ENCODE data around the gene PCBD2. TPM values are rescaled to one million over a fixed set of nuclear protein-coding genes. Genes with fewer than 3 reads are reported as not detected.

PCBD2 gene
- polyA plus RNA-seq, 2 of the 4 experiments (the other 2 are of a cell fraction): 9.5 to 13.6 TPM

DNA sequence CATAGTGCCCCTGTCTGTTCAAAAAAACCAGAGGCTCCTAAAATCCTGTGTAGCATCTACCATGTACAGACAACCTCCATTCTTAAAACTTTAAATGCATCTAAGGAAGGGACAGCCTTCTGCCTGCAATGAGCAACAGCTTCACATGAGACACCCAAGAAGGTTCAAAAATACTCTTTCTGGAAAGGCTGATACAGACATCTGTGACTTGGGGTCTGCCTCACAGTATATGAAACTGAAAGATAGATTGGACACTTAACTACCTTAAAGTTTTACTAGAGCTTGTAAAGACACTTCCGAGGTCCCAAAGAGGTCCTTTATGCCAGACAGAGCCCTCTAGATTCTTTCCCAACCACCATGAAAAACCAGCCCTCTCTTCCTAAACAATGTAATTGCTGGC is 34.6 kb downstream of the PCBD2 start:
- no peak for FAIRE-seq
- CTCF ChIA-PET: interaction anchor here (0.7 to 1.2 kb wide), 3 partner anchors 10 to 254 kb away, joined by 3 read pairs; no protein-coding TSS in a partner anchor

DNA sequence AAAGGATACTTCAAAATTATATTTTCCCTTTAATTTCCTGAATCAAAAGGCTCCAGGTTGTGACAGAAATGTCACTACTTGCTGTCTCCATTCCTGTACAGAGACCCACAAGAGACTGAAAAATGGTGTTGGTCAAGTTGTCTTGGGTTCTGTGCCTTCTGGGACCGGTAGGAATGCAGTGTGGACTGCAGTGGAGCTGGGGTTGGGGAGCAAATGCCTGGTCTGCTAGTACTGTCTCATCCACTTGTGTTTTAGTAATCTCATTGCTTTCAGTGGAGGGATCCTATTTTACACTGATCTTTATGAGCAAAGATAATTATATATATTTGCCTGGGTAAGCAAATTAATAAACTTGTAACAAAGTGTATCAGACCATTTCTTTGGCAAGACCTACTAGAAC is 38.6 kb downstream of the PCBD2 start:
- no peak for DNase-seq (ENCODE audit: low read depth in 1 of 2, low spot score in 1 of 2)
- H3K9me3 ChIP-seq: no peaks in the 10 kb centered on the region
- H3K27ac ChIP-seq: no peak overlapping the region
- CTCF ChIA-PET: no interaction called here
- TF ChIP-seq, protein P1, sequence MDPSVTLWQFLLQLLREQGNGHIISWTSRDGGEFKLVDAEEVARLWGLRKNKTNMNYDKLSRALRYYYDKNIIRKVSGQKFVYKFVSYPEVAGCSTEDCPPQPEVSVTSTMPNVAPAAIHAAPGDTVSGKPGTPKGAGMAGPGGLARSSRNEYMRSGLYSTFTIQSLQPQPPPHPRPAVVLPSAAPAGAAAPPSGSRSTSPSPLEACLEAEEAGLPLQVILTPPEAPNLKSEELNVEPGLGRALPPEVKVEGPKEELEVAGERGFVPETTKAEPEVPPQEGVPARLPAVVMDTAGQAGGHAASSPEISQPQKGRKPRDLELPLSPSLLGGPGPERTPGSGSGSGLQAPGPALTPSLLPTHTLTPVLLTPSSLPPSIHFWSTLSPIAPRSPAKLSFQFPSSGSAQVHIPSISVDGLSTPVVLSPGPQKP (IDR thresholded peaks at IDR 0.05; ENCODE audit: low read depth, low read length): no peak
- no peak for TF ChIP-seq POLR2AphosphoS2 (conservative IDR thresholded peaks at IDR 0.05; ENCODE audit: low read length)
- no peak for TF ChIP-seq RCOR1 (IDR thresholded peaks at IDR 0.05; ENCODE audit: low read depth, low read length)
- TF ChIP-seq CEBPB (IDR thresholded peaks at IDR 0.05): no peak
- TF ChIP-seq NFE2L2 (conservative IDR thresholded peaks at IDR 0.05; ENCODE audit: low read length): no peak
- TF ChIP-seq, protein P2, sequence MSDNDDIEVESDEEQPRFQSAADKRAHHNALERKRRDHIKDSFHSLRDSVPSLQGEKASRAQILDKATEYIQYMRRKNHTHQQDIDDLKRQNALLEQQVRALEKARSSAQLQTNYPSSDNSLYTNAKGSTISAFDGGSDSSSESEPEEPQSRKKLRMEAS (IDR thresholded peaks at IDR 0.05): no peak
- peak; percentile 26 for TF ChIP-seq MAFK (IDR thresholded peaks at IDR 0.05; ENCODE audit: partially characterized antibody)
- no peak for ATAC-seq
- FAIRE-seq: no peak
- POLR2A ChIA-PET: no interaction called here
- no peak overlapping the region for H3K4me2 ChIP-seq
- 76% methylated on average over 1 of the region's 1 CpG for WGBS (ENCODE audit: missing lambda C conversion rate)
- no peak overlapping the region for H3K4me3 ChIP-seq
- H3K4me1 ChIP-seq: no peaks in the 10 kb centered on the region

More for the DNA sequence above, 34.6 kb downstream of the PCBD2 start:
- DNase-seq (ENCODE audit: low read depth in 1 of 2, low spot score in 1 of 2): no peak
- POLR2A ChIA-PET: no interaction called here
- H3K4me3 ChIP-seq: no peak overlapping the region
- H3K4me1 ChIP-seq: no peaks in the 10 kb centered on the region
- ATAC-seq: no peak
- H3K4me2 ChIP-seq: no peak overlapping the region
- 96% methylated on average over 1 of the region's 1 CpG for WGBS (ENCODE audit: missing lambda C conversion rate)
- no peaks in the 10 kb centered on the region for H3K9me3 ChIP-seq
- TF ChIP-seq HOXB5 (CRISPR knock-in tag; IDR thresholded peaks at IDR 0.05): no peak
- TF ChIP-seq RCOR1 (IDR thresholded peaks at IDR 0.05; ENCODE audit: low read depth, low read length): no peak
- no peak for TF ChIP-seq SREBF2 (IDR thresholded peaks at IDR 0.05)
- TF ChIP-seq TFCP2L1 (CRISPR knock-in tag; IDR thresholded peaks at IDR 0.05): no peak
- no peak for TF ChIP-seq RFX5 (IDR thresholded peaks at IDR 0.05)
- no peak overlapping the region for H3K27ac ChIP-seq

DNA sequence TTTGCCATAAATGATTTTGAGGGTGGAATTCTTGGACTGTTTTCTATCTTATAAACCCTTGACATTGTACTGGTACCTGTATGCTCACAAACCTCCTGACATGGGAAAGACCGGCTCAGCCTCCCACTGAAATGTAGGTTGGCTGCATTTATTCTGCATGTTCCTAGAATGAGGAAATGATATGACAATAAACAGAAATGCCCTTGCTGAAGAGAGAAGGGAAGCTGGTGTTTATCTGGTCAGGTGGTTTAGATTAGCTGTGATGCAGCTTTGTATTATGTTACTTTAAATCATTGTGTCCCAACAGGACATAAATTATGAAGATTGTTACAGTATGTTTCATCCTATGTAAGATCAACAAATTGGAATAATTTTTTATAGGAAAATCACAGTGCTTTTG is 39.7 kb downstream of the PCBD2 start:
- DNase-seq (ENCODE audit: low read depth in 1 of 2, low spot score in 1 of 2): no peak
- no peak overlapping the region for H3K4me2 ChIP-seq
- WGBS (ENCODE audit: missing lambda C conversion rate): 93% methylated on average over 1 of the region's 1 CpG
- no peak for ATAC-seq
- ChIA-PET CTCF (interaction anchor here (0.7 to 2.2 kb wide), 3 partner anchors 7 to 247 kb away, joined by 3 to 7 read pairs (median 3); no protein-coding TSS in a partner anchor), POLR2A (no interaction called here)
- H3K27ac ChIP-seq: no peak overlapping the region
- TF ChIP-seq MAZ (IDR thresholded peaks at IDR 0.05; ENCODE audit: borderline replicate concordance, low read depth, low read length): no peak
- TF ChIP-seq, protein P3, sequence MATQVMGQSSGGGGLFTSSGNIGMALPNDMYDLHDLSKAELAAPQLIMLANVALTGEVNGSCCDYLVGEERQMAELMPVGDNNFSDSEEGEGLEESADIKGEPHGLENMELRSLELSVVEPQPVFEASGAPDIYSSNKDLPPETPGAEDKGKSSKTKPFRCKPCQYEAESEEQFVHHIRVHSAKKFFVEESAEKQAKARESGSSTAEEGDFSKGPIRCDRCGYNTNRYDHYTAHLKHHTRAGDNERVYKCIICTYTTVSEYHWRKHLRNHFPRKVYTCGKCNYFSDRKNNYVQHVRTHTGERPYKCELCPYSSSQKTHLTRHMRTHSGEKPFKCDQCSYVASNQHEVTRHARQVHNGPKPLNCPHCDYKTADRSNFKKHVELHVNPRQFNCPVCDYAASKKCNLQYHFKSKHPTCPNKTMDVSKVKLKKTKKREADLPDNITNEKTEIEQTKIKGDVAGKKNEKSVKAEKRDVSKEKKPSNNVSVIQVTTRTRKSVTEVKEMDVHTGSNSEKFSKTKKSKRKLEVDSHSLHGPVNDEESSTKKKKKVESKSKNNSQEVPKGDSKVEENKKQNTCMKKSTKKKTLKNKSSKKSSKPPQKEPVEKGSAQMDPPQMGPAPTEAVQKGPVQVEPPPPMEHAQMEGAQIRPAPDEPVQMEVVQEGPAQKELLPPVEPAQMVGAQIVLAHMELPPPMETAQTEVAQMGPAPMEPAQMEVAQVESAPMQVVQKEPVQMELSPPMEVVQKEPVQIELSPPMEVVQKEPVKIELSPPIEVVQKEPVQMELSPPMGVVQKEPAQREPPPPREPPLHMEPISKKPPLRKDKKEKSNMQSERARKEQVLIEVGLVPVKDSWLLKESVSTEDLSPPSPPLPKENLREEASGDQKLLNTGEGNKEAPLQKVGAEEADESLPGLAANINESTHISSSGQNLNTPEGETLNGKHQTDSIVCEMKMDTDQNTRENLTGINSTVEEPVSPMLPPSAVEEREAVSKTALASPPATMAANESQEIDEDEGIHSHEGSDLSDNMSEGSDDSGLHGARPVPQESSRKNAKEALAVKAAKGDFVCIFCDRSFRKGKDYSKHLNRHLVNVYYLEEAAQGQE (IDR thresholded peaks at IDR 0.05): no peak
- no peak for TF ChIP-seq ZSCAN20 (CRISPR knock-in tag; IDR thresholded peaks at IDR 0.05)
- TF ChIP-seq ESRRA (IDR thresholded peaks at IDR 0.05; ENCODE audit: borderline replicate concordance, low read length): no peak
- TF ChIP-seq, protein P4, sequence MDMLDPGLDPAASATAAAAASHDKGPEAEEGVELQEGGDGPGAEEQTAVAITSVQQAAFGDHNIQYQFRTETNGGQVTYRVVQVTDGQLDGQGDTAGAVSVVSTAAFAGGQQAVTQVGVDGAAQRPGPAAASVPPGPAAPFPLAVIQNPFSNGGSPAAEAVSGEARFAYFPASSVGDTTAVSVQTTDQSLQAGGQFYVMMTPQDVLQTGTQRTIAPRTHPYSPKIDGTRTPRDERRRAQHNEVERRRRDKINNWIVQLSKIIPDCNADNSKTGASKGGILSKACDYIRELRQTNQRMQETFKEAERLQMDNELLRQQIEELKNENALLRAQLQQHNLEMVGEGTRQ (IDR thresholded peaks at IDR 0.05): no peak
- no peak for TF ChIP-seq EHMT2 (IDR thresholded peaks at IDR 0.05; ENCODE audit: low read depth)
- no peak for TF ChIP-seq HDAC2 (IDR thresholded peaks at IDR 0.05)
- TF ChIP-seq CBX2 (IDR thresholded peaks at IDR 0.05; ENCODE audit: borderline replicate concordance, low read depth): no peak
- no peak for TF ChIP-seq CEBPB (IDR thresholded peaks at IDR 0.05)
- no peak for FAIRE-seq
- no peak overlapping the region for H3K4me3 ChIP-seq
- H3K9me3 ChIP-seq: no peaks in the 10 kb centered on the region
- no peaks in the 10 kb centered on the region for H3K4me1 ChIP-seq

Data from A549 (cell line).